GM23338 (cell line): ENCODE data around the gene AEN.

ENCODE experiments used
- CREB1 ChIP-seq: fragments of 250-450 bp; sonication (Bioruptor Pico); IDR thresholded peaks from 2 replicates; pipeline ENCODE4 v1.5.0; 2020; ENCODE audit warnings: low read depth, mild to moderate bottlenecking, moderate library complexity
- EZH2 ChIP-seq: fragments of 200-600 bp; sonication (generic); IDR thresholded peaks from one replicate; pipeline ENCODE4 v1.8.0; 2017; ENCODE audit warnings: antibody characterized with exemption, mild to moderate bottlenecking, low read depth; ENCODE audit not compliant: unreplicated experiment
- EZH2phosphoT487 ChIP-seq: fragments of 200-600 bp; sonication (generic); IDR thresholded peaks from one replicate; pipeline ENCODE4 v1.8.1; 2018; ENCODE audit warnings: antibody characterized with exemption; ENCODE audit not compliant: unreplicated experiment
- JUNB ChIP-seq: IDR thresholded peaks from one replicate; pipeline ENCODE4 v1.6.1; 2016; ENCODE audit warnings: antibody characterized with exemption; ENCODE audit not compliant: unreplicated experiment
- NANOG ChIP-seq: IDR thresholded peaks from 2 replicates; pipeline ENCODE4 v1.6.1; 2016; ENCODE audit warnings: antibody characterized with exemption, borderline replicate concordance
- POLR2AphosphoS5 ChIP-seq: IDR thresholded peaks from 2 replicates; pipeline ENCODE4 v1.6.1; 2016; ENCODE audit warnings: antibody characterized with exemption, low read depth
- REST ChIP-seq: IDR thresholded peaks from one replicate; pipeline ENCODE4 v1.6.1; 2018; ENCODE audit warnings: antibody characterized with exemption; ENCODE audit not compliant: unreplicated experiment
- STAT1 ChIP-seq: IDR thresholded peaks from one replicate; pipeline ENCODE4 v1.6.1; 2016; ENCODE audit warnings: antibody characterized with exemption; ENCODE audit not compliant: unreplicated experiment
- ZNF114 ChIP-seq: fragments of 250-450 bp; sonication (Bioruptor Pico); IDR thresholded peaks from 2 replicates; pipeline ENCODE4 v1.5.0; 2020; ENCODE audit warnings: mild to moderate bottlenecking, moderate library complexity
- ZNF331 ChIP-seq: fragments of 250-450 bp; sonication (Bioruptor Pico); IDR thresholded peaks from 2 replicates; pipeline ENCODE4 v1.5.0; 2020; ENCODE audit warnings: low read depth, mild to moderate bottlenecking, moderate library complexity
- TF ChIP-seq, protein P1 (sequence below), 2 experiments: fragments of 200-600 bp in 1 of 2; sonication (generic) in 1 of 2; conservative IDR thresholded peaks; 2 replicates each; pipeline versions ENCODE4 v1.5.1 to v1.6.1; 2016 to 2017; ENCODE audit warnings: antibody characterized with exemption in 2 of 2, low read depth in 2 of 2, mild to moderate bottlenecking in 2 of 2, moderate library complexity in 1 of 2
- TF ChIP-seq, protein P2 (sequence below): fragments of 250-450 bp; sonication (Bioruptor Pico); IDR thresholded peaks from 2 replicates; pipeline ENCODE4 v1.5.0; 2020; ENCODE audit warnings: mild to moderate bottlenecking, moderate library complexity
- TF ChIP-seq, protein P3 (sequence below): IDR thresholded peaks from 2 replicates; pipeline ENCODE4 v1.6.1; 2016; ENCODE audit warnings: antibody characterized with exemption

- TF ChIP-seq, protein P1, sequence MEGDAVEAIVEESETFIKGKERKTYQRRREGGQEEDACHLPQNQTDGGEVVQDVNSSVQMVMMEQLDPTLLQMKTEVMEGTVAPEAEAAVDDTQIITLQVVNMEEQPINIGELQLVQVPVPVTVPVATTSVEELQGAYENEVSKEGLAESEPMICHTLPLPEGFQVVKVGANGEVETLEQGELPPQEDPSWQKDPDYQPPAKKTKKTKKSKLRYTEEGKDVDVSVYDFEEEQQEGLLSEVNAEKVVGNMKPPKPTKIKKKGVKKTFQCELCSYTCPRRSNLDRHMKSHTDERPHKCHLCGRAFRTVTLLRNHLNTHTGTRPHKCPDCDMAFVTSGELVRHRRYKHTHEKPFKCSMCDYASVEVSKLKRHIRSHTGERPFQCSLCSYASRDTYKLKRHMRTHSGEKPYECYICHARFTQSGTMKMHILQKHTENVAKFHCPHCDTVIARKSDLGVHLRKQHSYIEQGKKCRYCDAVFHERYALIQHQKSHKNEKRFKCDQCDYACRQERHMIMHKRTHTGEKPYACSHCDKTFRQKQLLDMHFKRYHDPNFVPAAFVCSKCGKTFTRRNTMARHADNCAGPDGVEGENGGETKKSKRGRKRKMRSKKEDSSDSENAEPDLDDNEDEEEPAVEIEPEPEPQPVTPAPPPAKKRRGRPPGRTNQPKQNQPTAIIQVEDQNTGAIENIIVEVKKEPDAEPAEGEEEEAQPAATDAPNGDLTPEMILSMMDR (conservative IDR thresholded peaks at IDR 0.05; ENCODE audit: low read depth in 2 of 2): peak; percentile 44 to 58
- TF ChIP-seq EZH2: no peak
- no peak for TF ChIP-seq EZH2phosphoT487
- TF ChIP-seq ZNF331 (CRISPR knock-in tag): no peak
- peak; percentile 3 for TF ChIP-seq REST
- TF ChIP-seq POLR2AphosphoS5: no peak
- TF ChIP-seq, protein P2, sequence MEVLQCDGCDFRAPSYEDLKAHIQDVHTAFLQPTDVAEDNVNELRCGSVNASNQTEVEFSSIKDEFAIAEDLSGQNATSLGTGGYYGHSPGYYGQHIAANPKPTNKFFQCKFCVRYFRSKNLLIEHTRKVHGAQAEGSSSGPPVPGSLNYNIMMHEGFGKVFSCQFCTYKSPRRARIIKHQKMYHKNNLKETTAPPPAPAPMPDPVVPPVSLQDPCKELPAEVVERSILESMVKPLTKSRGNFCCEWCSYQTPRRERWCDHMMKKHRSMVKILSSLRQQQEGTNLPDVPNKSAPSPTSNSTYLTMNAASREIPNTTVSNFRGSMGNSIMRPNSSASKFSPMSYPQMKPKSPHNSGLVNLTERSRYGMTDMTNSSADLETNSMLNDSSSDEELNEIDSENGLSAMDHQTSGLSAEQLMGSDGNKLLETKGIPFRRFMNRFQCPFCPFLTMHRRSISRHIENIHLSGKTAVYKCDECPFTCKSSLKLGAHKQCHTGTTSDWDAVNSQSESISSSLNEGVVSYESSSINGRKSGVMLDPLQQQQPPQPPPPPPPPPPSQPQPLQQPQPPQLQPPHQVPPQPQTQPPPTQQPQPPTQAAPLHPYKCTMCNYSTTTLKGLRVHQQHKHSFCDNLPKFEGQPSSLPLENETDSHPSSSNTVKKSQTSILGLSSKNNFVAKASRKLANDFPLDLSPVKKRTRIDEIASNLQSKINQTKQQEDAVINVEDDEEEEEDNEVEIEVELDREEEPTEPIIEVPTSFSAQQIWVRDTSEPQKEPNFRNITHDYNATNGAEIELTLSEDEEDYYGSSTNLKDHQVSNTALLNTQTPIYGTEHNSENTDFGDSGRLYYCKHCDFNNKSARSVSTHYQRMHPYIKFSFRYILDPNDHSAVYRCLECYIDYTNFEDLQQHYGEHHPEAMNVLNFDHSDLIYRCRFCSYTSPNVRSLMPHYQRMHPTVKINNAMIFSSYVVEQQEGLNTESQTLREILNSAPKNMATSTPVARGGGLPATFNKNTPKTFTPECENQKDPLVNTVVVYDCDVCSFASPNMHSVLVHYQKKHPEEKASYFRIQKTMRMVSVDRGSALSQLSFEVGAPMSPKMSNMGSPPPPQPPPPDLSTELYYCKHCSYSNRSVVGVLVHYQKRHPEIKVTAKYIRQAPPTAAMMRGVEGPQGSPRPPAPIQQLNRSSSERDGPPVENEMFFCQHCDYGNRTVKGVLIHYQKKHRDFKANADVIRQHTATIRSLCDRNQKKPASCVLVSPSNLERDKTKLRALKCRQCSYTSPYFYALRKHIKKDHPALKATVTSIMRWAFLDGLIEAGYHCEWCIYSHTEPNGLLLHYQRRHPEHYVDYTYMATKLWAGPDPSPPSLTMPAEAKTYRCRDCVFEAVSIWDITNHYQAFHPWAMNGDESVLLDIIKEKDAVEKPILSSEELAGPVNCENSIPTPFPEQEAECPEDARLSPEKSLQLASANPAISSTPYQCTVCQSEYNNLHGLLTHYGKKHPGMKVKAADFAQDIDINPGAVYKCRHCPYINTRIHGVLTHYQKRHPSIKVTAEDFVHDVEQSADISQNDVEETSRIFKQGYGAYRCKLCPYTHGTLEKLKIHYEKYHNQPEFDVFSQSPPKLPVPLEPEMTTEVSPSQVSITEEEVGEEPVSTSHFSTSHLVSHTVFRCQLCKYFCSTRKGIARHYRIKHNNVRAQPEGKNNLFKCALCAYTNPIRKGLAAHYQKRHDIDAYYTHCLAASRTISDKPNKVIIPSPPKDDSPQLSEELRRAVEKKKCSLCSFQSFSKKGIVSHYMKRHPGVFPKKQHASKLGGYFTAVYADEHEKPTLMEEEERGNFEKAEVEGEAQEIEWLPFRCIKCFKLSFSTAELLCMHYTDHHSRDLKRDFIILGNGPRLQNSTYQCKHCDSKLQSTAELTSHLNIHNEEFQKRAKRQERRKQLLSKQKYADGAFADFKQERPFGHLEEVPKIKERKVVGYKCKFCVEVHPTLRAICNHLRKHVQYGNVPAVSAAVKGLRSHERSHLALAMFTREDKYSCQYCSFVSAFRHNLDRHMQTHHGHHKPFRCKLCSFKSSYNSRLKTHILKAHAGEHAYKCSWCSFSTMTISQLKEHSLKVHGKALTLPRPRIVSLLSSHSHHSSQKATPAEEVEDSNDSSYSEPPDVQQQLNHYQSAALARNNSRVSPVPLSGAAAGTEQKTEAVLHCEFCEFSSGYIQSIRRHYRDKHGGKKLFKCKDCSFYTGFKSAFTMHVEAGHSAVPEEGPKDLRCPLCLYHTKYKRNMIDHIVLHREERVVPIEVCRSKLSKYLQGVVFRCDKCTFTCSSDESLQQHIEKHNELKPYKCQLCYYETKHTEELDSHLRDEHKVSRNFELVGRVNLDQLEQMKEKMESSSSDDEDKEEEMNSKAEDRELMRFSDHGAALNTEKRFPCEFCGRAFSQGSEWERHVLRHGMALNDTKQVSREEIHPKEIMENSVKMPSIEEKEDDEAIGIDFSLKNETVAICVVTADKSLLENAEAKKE (CRISPR knock-in tag): no peak
- TF ChIP-seq CREB1 (CRISPR knock-in tag): no peak
- no peak for TF ChIP-seq ZNF114
- TF ChIP-seq JUNB: no peak
- TF ChIP-seq, protein P3, sequence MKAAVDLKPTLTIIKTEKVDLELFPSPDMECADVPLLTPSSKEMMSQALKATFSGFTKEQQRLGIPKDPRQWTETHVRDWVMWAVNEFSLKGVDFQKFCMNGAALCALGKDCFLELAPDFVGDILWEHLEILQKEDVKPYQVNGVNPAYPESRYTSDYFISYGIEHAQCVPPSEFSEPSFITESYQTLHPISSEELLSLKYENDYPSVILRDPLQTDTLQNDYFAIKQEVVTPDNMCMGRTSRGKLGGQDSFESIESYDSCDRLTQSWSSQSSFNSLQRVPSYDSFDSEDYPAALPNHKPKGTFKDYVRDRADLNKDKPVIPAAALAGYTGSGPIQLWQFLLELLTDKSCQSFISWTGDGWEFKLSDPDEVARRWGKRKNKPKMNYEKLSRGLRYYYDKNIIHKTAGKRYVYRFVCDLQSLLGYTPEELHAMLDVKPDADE: no peak
- TF ChIP-seq NANOG: no peak
- no peak for TF ChIP-seq STAT1
Observed at GRCh38 chr15:88603885-88604284, 17.3 kb upstream of the AEN start.
